Measurements from ENCODE around the gene PRR7. TPM values are rescaled to one million over a fixed set of nuclear protein-coding genes. Genes with fewer than 3 reads are reported as not detected.

Gene PRR7
- total and polyA plus RNA-seq, 2 of the 13 experiments (the other 11 are each of a cell fraction or from before 2014, with no cell fraction given): 4.8 to 5.0 TPM

DNA sequence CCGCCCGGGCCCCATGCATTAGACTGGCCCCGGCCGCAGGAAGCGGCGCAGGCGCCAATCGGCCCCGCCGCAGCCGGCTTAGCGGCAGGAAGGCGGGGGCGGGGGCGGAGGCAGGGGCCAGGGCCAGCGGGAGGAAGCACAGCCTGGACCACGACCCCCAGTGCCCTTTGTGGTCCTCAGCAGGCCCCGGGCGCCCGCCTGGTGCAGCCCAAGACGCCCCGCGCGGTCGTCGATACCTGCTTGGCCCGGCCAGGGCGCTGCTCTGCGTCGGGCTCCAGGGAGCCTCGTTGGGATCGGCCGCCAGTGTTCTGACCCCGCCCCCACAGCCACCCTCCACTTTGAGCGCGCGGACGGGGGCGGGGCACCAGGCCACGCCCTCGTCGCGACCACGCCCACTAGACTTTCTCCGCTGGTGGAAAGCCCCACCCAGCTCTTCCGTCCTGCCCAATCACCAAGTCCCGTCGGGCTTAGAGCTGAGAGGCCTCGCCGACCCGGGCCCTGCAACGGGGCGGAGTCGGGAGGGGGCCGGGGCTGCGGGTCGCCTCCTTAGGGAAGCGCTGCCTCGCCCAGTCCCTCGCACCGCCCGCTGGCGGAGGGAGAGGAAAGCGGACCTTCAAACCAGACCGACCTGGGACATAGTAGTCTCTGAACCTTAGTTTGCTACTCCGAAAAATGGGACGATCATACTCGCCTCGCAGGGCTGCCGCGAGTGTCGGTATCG, 50.8 kb downstream of the PRR7 start, which contains the start of gene PDLIM7 (continued):
- TF ChIP-seq, protein P1, sequence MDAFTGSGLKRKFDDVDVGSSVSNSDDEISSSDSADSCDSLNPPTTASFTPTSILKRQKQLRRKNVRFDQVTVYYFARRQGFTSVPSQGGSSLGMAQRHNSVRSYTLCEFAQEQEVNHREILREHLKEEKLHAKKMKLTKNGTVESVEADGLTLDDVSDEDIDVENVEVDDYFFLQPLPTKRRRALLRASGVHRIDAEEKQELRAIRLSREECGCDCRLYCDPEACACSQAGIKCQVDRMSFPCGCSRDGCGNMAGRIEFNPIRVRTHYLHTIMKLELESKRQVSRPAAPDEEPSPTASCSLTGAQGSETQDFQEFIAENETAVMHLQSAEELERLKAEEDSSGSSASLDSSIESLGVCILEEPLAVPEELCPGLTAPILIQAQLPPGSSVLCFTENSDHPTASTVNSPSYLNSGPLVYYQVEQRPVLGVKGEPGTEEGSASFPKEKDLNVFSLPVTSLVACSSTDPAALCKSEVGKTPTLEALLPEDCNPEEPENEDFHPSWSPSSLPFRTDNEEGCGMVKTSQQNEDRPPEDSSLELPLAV (CRISPR knock-in tag; conservative IDR thresholded peaks at IDR 0.05; ENCODE audit: low read depth): no peak
- TF ChIP-seq, protein P2, sequence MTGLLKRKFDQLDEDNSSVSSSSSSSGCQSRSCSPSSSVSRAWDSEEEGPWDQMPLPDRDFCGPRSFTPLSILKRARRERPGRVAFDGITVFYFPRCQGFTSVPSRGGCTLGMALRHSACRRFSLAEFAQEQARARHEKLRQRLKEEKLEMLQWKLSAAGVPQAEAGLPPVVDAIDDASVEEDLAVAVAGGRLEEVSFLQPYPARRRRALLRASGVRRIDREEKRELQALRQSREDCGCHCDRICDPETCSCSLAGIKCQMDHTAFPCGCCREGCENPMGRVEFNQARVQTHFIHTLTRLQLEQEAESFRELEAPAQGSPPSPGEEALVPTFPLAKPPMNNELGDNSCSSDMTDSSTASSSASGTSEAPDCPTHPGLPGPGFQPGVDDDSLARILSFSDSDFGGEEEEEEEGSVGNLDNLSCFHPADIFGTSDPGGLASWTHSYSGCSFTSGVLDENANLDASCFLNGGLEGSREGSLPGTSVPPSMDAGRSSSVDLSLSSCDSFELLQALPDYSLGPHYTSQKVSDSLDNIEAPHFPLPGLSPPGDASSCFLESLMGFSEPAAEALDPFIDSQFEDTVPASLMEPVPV (CRISPR knock-in tag; IDR thresholded peaks at IDR 0.05): peak; percentile 76
- TF ChIP-seq IRX3 (CRISPR knock-in tag; IDR thresholded peaks at IDR 0.05; ENCODE audit: borderline replicate concordance, low read depth): 0 out of 2 replicates have a peak, but pooled peaks have one; percentile 41
- TF ChIP-seq RAD51 (IDR thresholded peaks at IDR 0.05; ENCODE audit: borderline replicate concordance): no peak
- TF ChIP-seq GLI4 (CRISPR knock-in tag; IDR thresholded peaks at IDR 0.05; ENCODE audit: borderline replicate concordance): no peak
- no peak for TF ChIP-seq JUNB (CRISPR knock-in tag; IDR thresholded peaks at IDR 0.05; ENCODE audit: borderline replicate concordance)
- TF ChIP-seq, protein P3, sequence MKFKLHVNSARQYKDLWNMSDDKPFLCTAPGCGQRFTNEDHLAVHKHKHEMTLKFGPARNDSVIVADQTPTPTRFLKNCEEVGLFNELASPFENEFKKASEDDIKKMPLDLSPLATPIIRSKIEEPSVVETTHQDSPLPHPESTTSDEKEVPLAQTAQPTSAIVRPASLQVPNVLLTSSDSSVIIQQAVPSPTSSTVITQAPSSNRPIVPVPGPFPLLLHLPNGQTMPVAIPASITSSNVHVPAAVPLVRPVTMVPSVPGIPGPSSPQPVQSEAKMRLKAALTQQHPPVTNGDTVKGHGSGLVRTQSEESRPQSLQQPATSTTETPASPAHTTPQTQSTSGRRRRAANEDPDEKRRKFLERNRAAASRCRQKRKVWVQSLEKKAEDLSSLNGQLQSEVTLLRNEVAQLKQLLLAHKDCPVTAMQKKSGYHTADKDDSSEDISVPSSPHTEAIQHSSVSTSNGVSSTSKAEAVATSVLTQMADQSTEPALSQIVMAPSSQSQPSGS (CRISPR knock-in tag; IDR thresholded peaks at IDR 0.05): no peak
- TF ChIP-seq SALL2 (CRISPR knock-in tag; IDR thresholded peaks at IDR 0.05): peak; percentile 35; the same call in 1 of the 2 replicates
- TF ChIP-seq, protein P4, sequence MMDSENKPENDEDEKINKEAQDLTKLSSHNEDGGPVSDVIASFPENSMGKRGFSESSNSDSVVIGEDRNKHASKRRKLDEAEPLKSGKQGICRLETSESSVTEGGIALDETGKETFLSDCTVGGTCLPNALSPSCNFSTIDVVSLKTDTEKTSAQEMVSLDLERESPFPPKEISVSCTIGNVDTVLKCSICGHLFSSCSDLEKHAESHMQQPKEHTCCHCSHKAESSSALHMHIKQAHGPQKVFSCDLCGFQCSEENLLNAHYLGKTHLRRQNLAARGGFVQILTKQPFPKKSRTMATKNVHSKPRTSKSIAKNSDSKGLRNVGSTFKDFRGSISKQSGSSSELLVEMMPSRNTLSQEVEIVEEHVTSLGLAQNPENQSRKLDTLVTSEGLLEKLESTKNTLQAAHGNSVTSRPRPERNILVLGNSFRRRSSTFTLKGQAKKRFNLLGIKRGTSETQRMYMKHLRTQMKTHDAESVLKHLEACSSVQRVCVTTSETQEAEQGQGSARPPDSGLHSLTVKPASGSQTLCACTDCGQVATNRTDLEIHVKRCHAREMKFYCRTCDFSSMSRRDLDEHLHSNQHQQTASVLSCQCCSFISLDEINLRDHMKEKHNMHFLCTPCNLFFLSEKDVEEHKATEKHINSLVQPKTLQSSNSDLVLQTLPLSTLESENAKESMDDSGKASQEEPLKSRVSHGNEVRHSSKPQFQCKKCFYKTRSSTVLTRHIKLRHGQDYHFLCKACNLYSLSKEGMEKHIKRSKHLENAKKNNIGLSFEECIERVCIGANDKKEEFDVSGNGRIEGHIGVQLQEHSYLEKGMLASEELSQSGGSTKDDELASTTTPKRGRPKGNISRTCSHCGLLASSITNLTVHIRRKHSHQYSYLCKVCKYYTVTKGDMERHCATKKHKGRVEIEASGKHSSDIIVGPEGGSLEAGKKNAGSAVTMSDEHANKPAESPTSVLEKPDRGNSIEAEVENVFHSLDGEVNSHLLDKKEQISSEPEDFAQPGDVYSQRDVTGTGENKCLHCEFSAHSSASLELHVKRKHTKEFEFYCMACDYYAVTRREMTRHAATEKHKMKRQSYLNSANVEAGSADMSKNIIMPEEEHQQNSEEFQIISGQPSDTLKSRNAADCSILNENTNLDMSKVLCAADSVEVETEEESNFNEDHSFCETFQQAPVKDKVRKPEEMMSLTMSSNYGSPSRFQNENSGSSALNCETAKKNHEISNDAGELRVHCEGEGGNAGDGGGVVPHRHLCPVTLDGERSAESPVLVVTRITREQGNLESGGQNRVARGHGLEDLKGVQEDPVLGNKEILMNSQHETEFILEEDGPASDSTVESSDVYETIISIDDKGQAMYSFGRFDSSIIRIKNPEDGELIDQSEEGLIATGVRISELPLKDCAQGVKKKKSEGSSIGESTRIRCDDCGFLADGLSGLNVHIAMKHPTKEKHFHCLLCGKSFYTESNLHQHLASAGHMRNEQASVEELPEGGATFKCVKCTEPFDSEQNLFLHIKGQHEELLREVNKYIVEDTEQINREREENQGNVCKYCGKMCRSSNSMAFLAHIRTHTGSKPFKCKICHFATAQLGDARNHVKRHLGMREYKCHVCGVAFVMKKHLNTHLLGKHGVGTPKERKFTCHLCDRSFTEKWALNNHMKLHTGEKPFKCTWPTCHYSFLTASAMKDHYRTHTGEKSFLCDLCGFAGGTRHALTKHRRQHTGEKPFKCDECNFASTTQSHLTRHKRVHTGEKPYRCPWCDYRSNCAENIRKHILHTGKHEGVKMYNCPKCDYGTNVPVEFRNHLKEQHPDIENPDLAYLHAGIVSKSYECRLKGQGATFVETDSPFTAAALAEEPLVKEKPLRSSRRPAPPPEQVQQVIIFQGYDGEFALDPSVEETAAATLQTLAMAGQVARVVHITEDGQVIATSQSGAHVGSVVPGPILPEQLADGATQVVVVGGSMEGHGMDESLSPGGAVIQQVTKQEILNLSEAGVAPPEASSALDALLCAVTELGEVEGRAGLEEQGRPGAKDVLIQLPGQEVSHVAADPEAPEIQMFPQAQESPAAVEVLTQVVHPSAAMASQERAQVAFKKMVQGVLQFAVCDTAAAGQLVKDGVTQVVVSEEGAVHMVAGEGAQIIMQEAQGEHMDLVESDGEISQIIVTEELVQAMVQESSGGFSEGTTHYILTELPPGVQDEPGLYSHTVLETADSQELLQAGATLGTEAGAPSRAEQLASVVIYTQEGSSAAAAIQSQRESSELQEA (CRISPR knock-in tag; IDR thresholded peaks at IDR 0.05; ENCODE audit: not compliant biosample characterization): no peak
- TF ChIP-seq TOE1 (CRISPR knock-in tag; IDR thresholded peaks at IDR 0.05): no peak
- TF ChIP-seq SRY (CRISPR knock-in tag; IDR thresholded peaks at IDR 0.05): no peak
- TF ChIP-seq CHD4 (IDR thresholded peaks at IDR 0.05; ENCODE audit: borderline replicate concordance, low read length): peak; percentile 99
- peak; percentile 89 for TF ChIP-seq TAF1 (CRISPR knock-in tag; IDR thresholded peaks at IDR 0.05)
- no peak for TF ChIP-seq AGO1 (IDR thresholded peaks at IDR 0.05; ENCODE audit: low read depth, low read length, poor library complexity, severe bottlenecking)
- no peak for TF ChIP-seq NFIB (CRISPR knock-in tag; IDR thresholded peaks at IDR 0.05; ENCODE audit: borderline replicate concordance)
- TF ChIP-seq SRF (IDR thresholded peaks at IDR 0.05; ENCODE audit: low read depth, low read length): no peak

All from HepG2 (cell line).